ENCODE data around the gene ARHGAP1.
"Not testable (repeated sequence)": the region's sequence is repeated elsewhere in the genome, so short reads cannot be mapped to it uniquely, and the experiment has no call there.

Gene ARHGAP1

GRCh38 chr11:46711303-46711702 lies 10.9 kb upstream of the ARHGAP1 start:
- Histone ChIP-seq H3K27me3 (ENCODE audit: control insufficient read depth in 1 of 2, insufficient read depth in 2 of 2, low read length in 2 of 2) (no peaks in the 10 kb centered on the region), H3K4me3 (ENCODE audit: low read depth in 1 of 2, low read length in 2 of 2) (no peak overlapping the region), H3K4me1 (ENCODE audit: control insufficient read depth in 1 of 2, insufficient read depth in 2 of 2, low read length in 2 of 2) (no peaks in the 10 kb centered on the region), H3K9ac (ENCODE audit: low read depth in 1 of 2, low read length in 2 of 2) (no peak overlapping the region), H3K36me3 (ENCODE audit: control insufficient read depth in 1 of 2, insufficient read depth in 2 of 2, low read length in 2 of 2) (peaks cover 5 to 11% of the 10 kb centered on the region in 2 donors), H3K9me3 (ENCODE audit: control insufficient read depth in 1 of 2, low read length in 2 of 2) (no peaks in the 10 kb centered on the region), H3K27ac (ENCODE audit: low read depth, low read length) (no peak overlapping the region)

- no peak overlapping the region for H3K27ac ChIP-seq (ENCODE audit: low read depth, low read length)
- no peak overlapping the region for H3K9ac ChIP-seq (ENCODE audit: low read depth in 1 of 2, low read length in 2 of 2)
- peaks cover 7 to 16% of the 10 kb centered on the region in 2 donors for H3K36me3 ChIP-seq (ENCODE audit: control insufficient read depth in 1 of 2, insufficient read depth in 2 of 2, low read length in 2 of 2)
- H3K4me3 ChIP-seq (ENCODE audit: low read depth in 1 of 2, low read length in 2 of 2), result no peak overlapping the region
- no peaks in the 10 kb centered on the region for H3K4me1 ChIP-seq (ENCODE audit: control insufficient read depth in 1 of 2, insufficient read depth in 2 of 2, low read length in 2 of 2)
- no peaks in the 10 kb centered on the region for H3K27me3 ChIP-seq (ENCODE audit: control insufficient read depth in 1 of 2, insufficient read depth in 2 of 2, low read length in 2 of 2)
- H3K9me3 ChIP-seq (ENCODE audit: control insufficient read depth in 1 of 2, low read length in 2 of 2), result no peaks in the 10 kb centered on the region
Measured at GRCh38 chr11:46710821-46711269, 10.4 kb upstream of the ARHGAP1 start.

- H3K36me3 ChIP-seq (ENCODE audit: control insufficient read depth in 1 of 2, insufficient read depth in 2 of 2, low read length in 2 of 2), result peaks cover 19 to 31% of the 10 kb centered on the region in 2 donors
- H3K27ac ChIP-seq (ENCODE audit: low read depth, low read length); H3K9me3 ChIP-seq (ENCODE audit: control insufficient read depth in 1 of 2, low read length in 2 of 2); H3K4me1 ChIP-seq (ENCODE audit: control insufficient read depth in 1 of 2, insufficient read depth in 2 of 2, low read length in 2 of 2); H3K27me3 ChIP-seq (ENCODE audit: control insufficient read depth in 1 of 2, insufficient read depth in 2 of 2, low read length in 2 of 2); H3K4me3 ChIP-seq (ENCODE audit: low read depth in 1 of 2, low read length in 2 of 2); H3K9ac ChIP-seq (ENCODE audit: low read depth in 1 of 2, low read length in 2 of 2): not testable (repeated sequence)
Measured at GRCh38 chr11:46709351-46709750, 8.9 kb upstream of the ARHGAP1 start.

GRCh38 chr11:46706886-46707285 lies 6.5 kb upstream of the ARHGAP1 start:
- no peak overlapping the region for H3K27ac ChIP-seq (ENCODE audit: low read depth, low read length)
- H3K9me3 ChIP-seq (ENCODE audit: control insufficient read depth in 1 of 2, low read length in 2 of 2), result no peaks in the 10 kb centered on the region
- peaks cover 33 to 52% of the 10 kb centered on the region in 2 donors for H3K36me3 ChIP-seq (ENCODE audit: control insufficient read depth in 1 of 2, insufficient read depth in 2 of 2, low read length in 2 of 2)
- no peaks in the 10 kb centered on the region for H3K27me3 ChIP-seq (ENCODE audit: control insufficient read depth in 1 of 2, insufficient read depth in 2 of 2, low read length in 2 of 2)
- peaks cover 6 to 7% of the 10 kb centered on the region in 2 donors for H3K4me1 ChIP-seq (ENCODE audit: control insufficient read depth in 1 of 2, insufficient read depth in 2 of 2, low read length in 2 of 2)
- no peak overlapping the region for H3K9ac ChIP-seq (ENCODE audit: low read depth in 1 of 2, low read length in 2 of 2)
- H3K4me3 ChIP-seq (ENCODE audit: low read depth in 1 of 2, low read length in 2 of 2), result no peak overlapping the region

- Histone ChIP-seq H3K27ac (ENCODE audit: low read depth, low read length) (no peak overlapping the region), H3K36me3 (ENCODE audit: control insufficient read depth in 1 of 2, insufficient read depth in 2 of 2, low read length in 2 of 2) (peaks cover 33 to 52% of the 10 kb centered on the region in 2 donors), H3K4me1 (ENCODE audit: control insufficient read depth in 1 of 2, insufficient read depth in 2 of 2, low read length in 2 of 2) (peaks cover 11 to 14% of the 10 kb centered on the region in 2 donors), H3K9ac (ENCODE audit: low read depth in 1 of 2, low read length in 2 of 2) (no peak overlapping the region), H3K9me3 (ENCODE audit: control insufficient read depth in 1 of 2, low read length in 2 of 2) (no peaks in the 10 kb centered on the region), H3K4me3 (ENCODE audit: low read depth in 1 of 2, low read length in 2 of 2) (no peak overlapping the region), H3K27me3 (ENCODE audit: control insufficient read depth in 1 of 2, insufficient read depth in 2 of 2, low read length in 2 of 2) (no peaks in the 10 kb centered on the region)
Measured at GRCh38 chr11:46705070-46705688, 4.8 kb upstream of the ARHGAP1 start.

GRCh38 chr11:46701078-46701654 lies 747 bp upstream of the ARHGAP1 start:
- Histone ChIP-seq H3K4me1 (ENCODE audit: control insufficient read depth in 1 of 2, insufficient read depth in 2 of 2, low read length in 2 of 2) (peaks cover 25 to 37% of the 10 kb centered on the region in 2 donors), H3K9me3 (ENCODE audit: control insufficient read depth in 1 of 2, low read length in 2 of 2) (no peaks in the 10 kb centered on the region), H3K36me3 (ENCODE audit: control insufficient read depth in 1 of 2, insufficient read depth in 2 of 2, low read length in 2 of 2) (peaks cover 27 to 44% of the 10 kb centered on the region in 2 donors), H3K27me3 (ENCODE audit: control insufficient read depth in 1 of 2, insufficient read depth in 2 of 2, low read length in 2 of 2) (no peaks in the 10 kb centered on the region), H3K27ac (ENCODE audit: low read depth, low read length) (peak overlapping the region; percentile 66), H3K4me3 (ENCODE audit: low read depth in 1 of 2, low read length in 2 of 2) (peak overlapping the region; percentile 92 to 99), H3K9ac (ENCODE audit: low read depth in 1 of 2, low read length in 2 of 2) (peak overlapping the region; percentile 90 to 93)

GRCh38 chr11:46698597-46698996 lies 1.8 kb downstream of the ARHGAP1 start:
- no peaks in the 10 kb centered on the region for H3K27me3 ChIP-seq (ENCODE audit: control insufficient read depth in 1 of 2, insufficient read depth in 2 of 2, low read length in 2 of 2)
- peaks cover 31 to 43% of the 10 kb centered on the region in 2 donors for H3K36me3 ChIP-seq (ENCODE audit: control insufficient read depth in 1 of 2, insufficient read depth in 2 of 2, low read length in 2 of 2)
- no peak overlapping the region for H3K9ac ChIP-seq (ENCODE audit: low read depth in 1 of 2, low read length in 2 of 2)
- H3K27ac ChIP-seq (ENCODE audit: low read depth, low read length), result no peak overlapping the region
- peaks cover 25 to 37% of the 10 kb centered on the region in 2 donors for H3K4me1 ChIP-seq (ENCODE audit: control insufficient read depth in 1 of 2, insufficient read depth in 2 of 2, low read length in 2 of 2)
- peak overlapping the region in 1 of 2 donors; percentile 99 for H3K4me3 ChIP-seq (ENCODE audit: low read depth in 1 of 2, low read length in 2 of 2)
- no peaks in the 10 kb centered on the region for H3K9me3 ChIP-seq (ENCODE audit: control insufficient read depth in 1 of 2, low read length in 2 of 2)

- H3K27me3 ChIP-seq (ENCODE audit: control insufficient read depth in 1 of 2, insufficient read depth in 2 of 2, low read length in 2 of 2), result no peaks in the 10 kb centered on the region
- H3K36me3 ChIP-seq (ENCODE audit: control insufficient read depth in 1 of 2, insufficient read depth in 2 of 2, low read length in 2 of 2), result peaks cover 29 to 41% of the 10 kb centered on the region in 2 donors
- H3K4me1 ChIP-seq (ENCODE audit: control insufficient read depth in 1 of 2, insufficient read depth in 2 of 2, low read length in 2 of 2), result peaks cover 23 to 33% of the 10 kb centered on the region in 2 donors
- H3K4me3 ChIP-seq (ENCODE audit: low read depth in 1 of 2, low read length in 2 of 2), result no peak overlapping the region
- no peaks in the 10 kb centered on the region for H3K9me3 ChIP-seq (ENCODE audit: control insufficient read depth in 1 of 2, low read length in 2 of 2)
- no peak overlapping the region for H3K9ac ChIP-seq (ENCODE audit: low read depth in 1 of 2, low read length in 2 of 2)
- no peak overlapping the region for H3K27ac ChIP-seq (ENCODE audit: low read depth, low read length)
Measured at GRCh38 chr11:46697723-46698122, 2.7 kb downstream of the ARHGAP1 start.

- H3K4me1 ChIP-seq (ENCODE audit: control insufficient read depth in 1 of 2, insufficient read depth in 2 of 2, low read length in 2 of 2), result peaks cover 19 to 33% of the 10 kb centered on the region in 2 donors
- H3K27me3 ChIP-seq (ENCODE audit: control insufficient read depth in 1 of 2, insufficient read depth in 2 of 2, low read length in 2 of 2), result no peaks in the 10 kb centered on the region
- no peaks in the 10 kb centered on the region for H3K9me3 ChIP-seq (ENCODE audit: control insufficient read depth in 1 of 2, low read length in 2 of 2)
- no peak overlapping the region for H3K27ac ChIP-seq (ENCODE audit: low read depth, low read length)
- H3K4me3 ChIP-seq (ENCODE audit: low read depth in 1 of 2, low read length in 2 of 2), result no peak overlapping the region
- H3K36me3 ChIP-seq (ENCODE audit: control insufficient read depth in 1 of 2, insufficient read depth in 2 of 2, low read length in 2 of 2), result peaks cover 27 to 40% of the 10 kb centered on the region in 2 donors
- no peak overlapping the region for H3K9ac ChIP-seq (ENCODE audit: low read depth in 1 of 2, low read length in 2 of 2)
Measured at GRCh38 chr11:46697303-46697702, 3.1 kb downstream of the ARHGAP1 start.

GRCh38 chr11:46696212-46696558 lies 4.2 kb downstream of the ARHGAP1 start:
- Histone ChIP-seq H3K27ac (ENCODE audit: low read depth, low read length) (no peak overlapping the region), H3K4me3 (ENCODE audit: low read depth in 1 of 2, low read length in 2 of 2) (no peak overlapping the region), H3K9ac (ENCODE audit: low read depth in 1 of 2, low read length in 2 of 2) (no peak overlapping the region), H3K27me3 (ENCODE audit: control insufficient read depth in 1 of 2, insufficient read depth in 2 of 2, low read length in 2 of 2) (no peaks in the 10 kb centered on the region), H3K4me1 (ENCODE audit: control insufficient read depth in 1 of 2, insufficient read depth in 2 of 2, low read length in 2 of 2) (peaks cover 14 to 24% of the 10 kb centered on the region in 2 donors), H3K36me3 (ENCODE audit: control insufficient read depth in 1 of 2, insufficient read depth in 2 of 2, low read length in 2 of 2) (peaks cover 27 to 45% of the 10 kb centered on the region in 2 donors), H3K9me3 (ENCODE audit: control insufficient read depth in 1 of 2, low read length in 2 of 2) (no peaks in the 10 kb centered on the region)
